Omental fat pad (tissue), 4 donors: ENCODE results near the gene GET3. TPM values are rescaled to one million over a fixed set of nuclear protein-coding genes. Genes with fewer than 3 reads are reported as not detected.
A peak's percentile ranks its signal among the peaks of the same experiment; 100 is the strongest.
"Not testable (repeated sequence)": the region's sequence is repeated elsewhere in the genome, so short reads cannot be mapped to it uniquely, and the experiment has no call there.

Experiments used
- ATAC-seq: fragments of 150-250 bp; one replicate; pipeline ENCODE4 v1.9.1; 2016; ENCODE audit warnings: mild to moderate bottlenecking, moderate library complexity; ENCODE audit not compliant: low FRiP score
- DNase-seq: peaks from one replicate; pipeline ENCODE4 v3.0.0-alpha.2; 2019; ENCODE audit warnings: low spot score
- CTCF ChIP-seq, 3 donors: fragments of 450-650 bp; IDR thresholded peaks; one replicate each; pipeline ENCODE4 v1.5.1; 2016 to 2017; ENCODE audit warnings: antibody characterized with exemption in 3 of 3, mild to moderate bottlenecking in 3 of 3, moderate library complexity in 2 of 3
- total RNA-seq, 4 donors: library from RNA; depleted of rRNA; stranded (reverse); fragments of >200 nt; gene quantifications; one replicate each; pipeline ENCODE4 v1.1.0, GENCODE V29; 2016

GET3 gene
- total RNA-seq, 4 donors from 2014 or later: 36.6 to 55.4 (median 48.9) TPM

- ATAC-seq (no peak), DNase-seq (no peak)
- TF ChIP-seq CTCF (IDR thresholded peaks at IDR 0.05): no peak
These were observed 41.8 kb upstream of the GET3 start for GRCh38 chr19:12695514-12695913.

- DNase-seq: no peak
- no peak for TF ChIP-seq CTCF (IDR thresholded peaks at IDR 0.05)
- peak; percentile 16 for ATAC-seq
These were observed 41.3 kb upstream of the GET3 start for GRCh38 chr19:12695997-12696365.

- DNase-seq: peak; percentile 100
- peak; percentile 70 for ATAC-seq
- TF ChIP-seq CTCF (IDR thresholded peaks at IDR 0.05): no peak
These were observed 40.6 kb upstream of the GET3 start, which contains the start of gene FBXW9 for GRCh38 chr19:12696366-12697335. FBXW9 (minus strand) TSS chr19:12696631; CDS start chr19:12696581, 50 bp downstream.

- ATAC-seq, DNase-seq: not testable (repeated sequence)
These were observed 39.9 kb upstream of the GET3 start for GRCh38 chr19:12697425-12697824.

- DNase-seq: no peak
- no peak for ATAC-seq
- no peak for TF ChIP-seq CTCF (IDR thresholded peaks at IDR 0.05)
These were observed 39.2 kb upstream of the GET3 start for GRCh38 chr19:12698138-12698537.

GRCh38 chr19:12701596-12702282 lies 35.6 kb upstream of the GET3 start:
- DNase-seq (no peak), ATAC-seq (no peak)
- no peak for TF ChIP-seq CTCF (IDR thresholded peaks at IDR 0.05)

GRCh38 chr19:12703046-12703445 lies 34.3 kb upstream of the GET3 start:
- no peak for TF ChIP-seq CTCF (IDR thresholded peaks at IDR 0.05)
- no peak for ATAC-seq
- no peak for DNase-seq
